Psoas muscle (tissue), 8 donors: ENCODE results near the gene PHKB. TPM values are rescaled to one million over a fixed set of nuclear protein-coding genes. Genes with fewer than 3 reads are reported as not detected.

Source experiments
- ATAC-seq, 4 donors: fragments of 200-7000 bp; cut with Tn5 transposase; one replicate each; pipeline ENCODE4 v1.9.1; 2020; ENCODE audit warnings: moderate library complexity in 3 of 4, mild to moderate bottlenecking in 2 of 4
- DNase-seq, 2 donors: peaks; one replicate each; pipeline ENCODE4 v3.0.0-alpha.2; 2020
- H3K27ac ChIP-seq: fragments of 200-600 bp; one replicate; pipeline ENCODE4 v1.8.0; 2022
- H3K27me3 ChIP-seq, 3 donors: fragments of 200-600 bp in 1 of 3; one replicate each; pipeline versions ENCODE4 v1.6.1 to v1.8.0; 2013 to 2022; ENCODE audit warnings: low read length in 2 of 3, mild to moderate bottlenecking in 2 of 3, moderate library complexity in 1 of 3; ENCODE audit not compliant: insufficient read depth in 3 of 3
- H3K36me3 ChIP-seq, 2 donors: fragments of 200-600 bp in 1 of 2; one replicate each; pipeline versions ENCODE4 v1.6.1 to v1.8.0; 2013 to 2022; ENCODE audit warnings: low read depth in 1 of 2, mild to moderate bottlenecking in 1 of 2, moderate library complexity in 1 of 2; ENCODE audit not compliant: insufficient read depth in 1 of 2
- H3K4me1 ChIP-seq: fragments of 200-600 bp; one replicate; pipeline ENCODE4 v1.8.0; 2022
- H3K4me3 ChIP-seq: fragments of 200-600 bp; one replicate; pipeline ENCODE4 v1.8.0; 2022; ENCODE audit warnings: mild to moderate bottlenecking
- H3K9me3 ChIP-seq: fragments of 200-600 bp; one replicate; pipeline ENCODE4 v1.8.0; 2022
- WGBS, 3 donors: extraction: QIAGEN DNeasy Blood & Tissue Kit; methylation state at CpG; one replicate each; pipeline versions ENCODE4 v1.1.6 to v1.1.7; 2013; 5-methylcytosine and 5-hydroxymethylcytosine counted together
- intact Hi-C, 2 donors: fragments of 100-400 bp; cut with DNase I; formaldehyde crosslinking; loops; one replicate each; pipeline versions ENCODE4 v1.11.0 to v1.14.2; 2022
- polyA plus RNA-seq, 3 donors: library from polyadenylated mRNA; stranded (reverse); fragments of 200-250 nt; gene quantifications; one replicate each; pipeline ENCODE4 v1.2.3, GENCODE V29; 2013
- total RNA-seq, 4 donors: library from RNA; stranded (reverse); fragmentation: NEBNext Ultra II Directional in 2 of 4; extraction: Animal tissue kit (Norgen Biotek cat#: 25700) in 2 of 4; gene quantifications; one replicate each; pipeline versions ENCODE4 v1.2.1 to v1.2.4, GENCODE V29; 2021 to 2023
- TF ChIP-seq, protein P1 (sequence below): fragments of 200-600 bp; IDR thresholded peaks from one replicate; pipeline ENCODE4 v1.8.0; 2022; ENCODE audit warnings: antibody characterized with exemption
- donor health status: healthy with polysubstance abuse.
- donor health status: DM: no; HTN: no; CAD: no; lungs with moderate emphysema.
- donor health status: Bipolar disorder and iron deficiency.
- donor health status: healthy.
- donor health status: DM: yes; HTN: yes; CAD: no.
- donor health status: DM: no; HTN: no; CAD: no.
- donor health status: DM: no; HTN: no; CAD: no.
- donor health status: DM: yes; HTN: yes; CAD: no.

Gene PHKB
- total and polyA plus RNA-seq, 7 donors: 18.8 to 87.7 (median 71.0) TPM

DNA sequence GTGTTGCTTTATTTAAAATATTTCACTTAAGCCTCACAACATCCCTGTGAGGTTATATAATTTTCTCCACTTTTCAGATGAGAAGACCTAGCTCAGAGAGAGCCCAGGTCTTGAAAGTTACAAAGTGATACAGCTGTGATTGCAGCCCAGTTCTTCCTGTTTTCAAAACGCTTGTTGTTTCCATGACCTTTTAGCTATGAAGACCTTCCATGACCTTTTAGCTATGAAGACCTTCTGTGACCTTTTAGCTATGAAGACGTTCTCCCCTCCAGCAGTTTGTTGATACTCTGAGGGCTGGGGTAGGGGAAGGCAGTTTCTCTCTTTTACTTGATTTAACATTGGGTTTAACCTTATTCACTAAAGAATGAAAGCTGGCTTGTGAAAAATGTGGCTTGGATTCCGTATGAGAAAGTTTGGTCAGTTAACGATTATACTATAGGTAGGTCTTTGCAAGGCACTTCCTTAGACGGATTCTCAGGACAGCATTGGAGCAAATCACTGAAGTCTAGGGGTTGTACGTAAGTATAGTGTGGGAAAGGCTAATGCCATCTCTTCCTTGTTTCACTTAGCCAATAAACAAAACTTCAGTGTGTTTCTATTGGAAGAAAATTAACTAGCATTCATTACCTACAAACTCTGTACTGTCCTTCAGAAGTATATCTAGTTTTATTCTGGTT, 20.7 kb downstream of the PHKB start:
- Histone ChIP-seq H3K4me1 (peaks cover 14% of the 10 kb centered on the region), H3K4me3 (no peak overlapping the region), H3K27me3 (no peaks in the 10 kb centered on the region), H3K27ac (no peak overlapping the region), H3K9me3 (no peaks in the 10 kb centered on the region), H3K36me3 (no peaks in the 10 kb centered on the region)
- ATAC-seq (no peak), DNase-seq (no peak)
- WGBS, 3 donors: 63 to 69% (median 66%) methylated on average over 6 of the region's 6 CpGs
- intact Hi-C loops: no loop called here
- TF ChIP-seq, protein P1, sequence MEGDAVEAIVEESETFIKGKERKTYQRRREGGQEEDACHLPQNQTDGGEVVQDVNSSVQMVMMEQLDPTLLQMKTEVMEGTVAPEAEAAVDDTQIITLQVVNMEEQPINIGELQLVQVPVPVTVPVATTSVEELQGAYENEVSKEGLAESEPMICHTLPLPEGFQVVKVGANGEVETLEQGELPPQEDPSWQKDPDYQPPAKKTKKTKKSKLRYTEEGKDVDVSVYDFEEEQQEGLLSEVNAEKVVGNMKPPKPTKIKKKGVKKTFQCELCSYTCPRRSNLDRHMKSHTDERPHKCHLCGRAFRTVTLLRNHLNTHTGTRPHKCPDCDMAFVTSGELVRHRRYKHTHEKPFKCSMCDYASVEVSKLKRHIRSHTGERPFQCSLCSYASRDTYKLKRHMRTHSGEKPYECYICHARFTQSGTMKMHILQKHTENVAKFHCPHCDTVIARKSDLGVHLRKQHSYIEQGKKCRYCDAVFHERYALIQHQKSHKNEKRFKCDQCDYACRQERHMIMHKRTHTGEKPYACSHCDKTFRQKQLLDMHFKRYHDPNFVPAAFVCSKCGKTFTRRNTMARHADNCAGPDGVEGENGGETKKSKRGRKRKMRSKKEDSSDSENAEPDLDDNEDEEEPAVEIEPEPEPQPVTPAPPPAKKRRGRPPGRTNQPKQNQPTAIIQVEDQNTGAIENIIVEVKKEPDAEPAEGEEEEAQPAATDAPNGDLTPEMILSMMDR: no peak

DNA sequence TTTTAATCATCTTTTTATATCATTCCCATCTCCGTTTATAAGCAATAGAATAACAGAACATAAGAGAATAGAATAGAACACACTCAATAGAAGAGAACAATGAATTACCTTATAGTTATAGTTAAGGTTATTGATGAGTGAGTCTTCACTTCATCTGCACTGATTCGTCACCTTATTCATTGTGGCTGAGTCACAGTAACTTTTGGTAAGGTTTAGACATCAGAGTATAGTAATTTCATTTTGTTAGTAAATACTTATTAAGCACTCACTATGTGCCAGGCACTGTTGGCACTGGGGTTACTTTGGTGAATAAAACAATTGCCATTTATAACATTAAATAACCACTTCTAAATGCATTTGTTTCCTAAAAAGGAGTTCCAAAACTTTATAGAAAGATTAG, 22.5 kb downstream of the PHKB start:
- 70 to 96% (median 88%) methylated on average over 2 of the region's 2 CpGs for WGBS, 3 donors
- H3K36me3 ChIP-seq: no peaks in the 10 kb centered on the region
- ATAC-seq (no peak), DNase-seq (no peak)
- no peaks in the 10 kb centered on the region for H3K27me3 ChIP-seq
- no peak overlapping the region for H3K27ac ChIP-seq
- H3K4me1 ChIP-seq: peaks cover 5% of the 10 kb centered on the region
- intact Hi-C loops: no loop called here
- peaks cover 6% of the 10 kb centered on the region for H3K9me3 ChIP-seq
- no peak overlapping the region for H3K4me3 ChIP-seq
- TF ChIP-seq, protein P1: no peak

DNA sequence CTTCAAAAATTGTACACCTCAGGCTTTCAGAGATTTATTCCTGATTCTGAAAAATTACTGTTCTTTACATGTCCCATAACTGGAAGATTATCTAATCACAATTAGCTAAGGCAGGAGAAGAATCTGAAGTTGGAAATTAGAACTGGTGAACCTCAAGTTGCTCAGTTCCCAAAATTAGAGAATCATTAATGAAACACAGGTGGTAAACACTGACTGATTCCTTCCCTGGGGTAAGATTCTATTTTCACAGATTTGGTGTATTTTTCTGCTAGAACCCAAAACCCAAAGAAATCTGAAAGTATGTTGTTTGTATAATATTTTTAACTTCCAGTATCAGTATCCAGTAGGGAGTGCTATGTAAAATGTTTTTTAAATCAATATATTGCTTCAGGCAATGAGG, 25.7 kb downstream of the PHKB start:
- TF ChIP-seq, protein P1: no peak
- intact Hi-C loops: no loop called here

DNA sequence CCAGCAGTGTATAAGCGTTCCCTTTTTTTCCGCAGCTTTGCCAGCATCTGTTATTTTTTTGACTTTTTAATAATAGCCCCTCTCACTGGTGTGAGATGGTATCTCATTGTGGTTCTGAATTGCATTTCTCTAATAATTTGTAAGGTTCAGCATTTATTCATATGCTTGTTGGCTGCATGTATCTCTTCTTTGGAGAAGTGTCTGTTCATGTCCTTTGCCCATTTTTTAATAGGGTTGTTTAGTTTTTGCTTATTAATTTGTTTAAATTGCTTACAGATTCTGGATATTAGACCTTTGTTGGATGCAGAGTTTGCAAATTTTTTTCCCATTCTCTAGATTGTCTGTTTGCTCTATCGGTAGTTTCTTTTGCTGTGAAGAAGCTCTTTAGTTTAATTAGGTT, 26.9 kb downstream of the PHKB start:
- 86 to 98% (median 95%) methylated on average over 3 of the region's 3 CpGs for WGBS, 3 donors
- Histone ChIP-seq H3K4me3 (no peak overlapping the region), H3K27me3 (no peaks in the 10 kb centered on the region), H3K9me3 (peaks cover 26% of the 10 kb centered on the region), H3K4me1 (peaks cover 10% of the 10 kb centered on the region), H3K36me3 (no peaks in the 10 kb centered on the region), H3K27ac (no peak overlapping the region)
- ATAC-seq (no peak), DNase-seq (no peak)
- TF ChIP-seq, protein P1: no peak
- intact Hi-C loops: no loop called here

More for the DNA sequence above, 25.7 kb downstream of the PHKB start:
- no peak for DNase-seq
- Histone ChIP-seq H3K9me3 (peaks cover 26% of the 10 kb centered on the region), H3K27me3 (no peaks in the 10 kb centered on the region), H3K4me1 (peaks cover 3% of the 10 kb centered on the region), H3K36me3 (no peaks in the 10 kb centered on the region), H3K4me3 (no peak overlapping the region), H3K27ac (no peak overlapping the region)
- no peak for ATAC-seq

DNA sequence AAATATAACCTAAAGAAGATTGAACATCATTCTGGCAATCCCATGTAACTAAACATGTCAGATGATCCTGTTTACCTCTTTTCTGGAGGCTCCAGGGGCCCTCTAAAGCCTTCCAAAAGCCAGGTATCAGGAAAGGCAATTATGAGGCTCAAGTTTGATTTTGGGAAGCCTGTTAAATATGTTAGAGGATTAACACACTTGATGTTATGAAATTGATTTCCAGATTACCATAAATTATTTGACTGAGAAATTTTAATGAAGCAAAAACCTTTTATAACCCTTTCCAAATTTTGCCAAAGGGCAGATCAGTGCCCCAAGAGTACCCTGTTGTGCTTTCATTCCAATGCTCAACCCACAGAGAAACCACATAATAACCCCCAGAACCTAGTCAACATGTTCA, 29.3 kb downstream of the PHKB start:
- Histone ChIP-seq H3K36me3 (no peaks in the 10 kb centered on the region), H3K4me1 (peaks cover 28% of the 10 kb centered on the region), H3K4me3 (no peak overlapping the region), H3K9me3 (peaks cover 26% of the 10 kb centered on the region), H3K27ac (no peak overlapping the region), H3K27me3 (no peaks in the 10 kb centered on the region)
- ATAC-seq (no peak), DNase-seq (no peak)
- TF ChIP-seq, protein P1: no peak
- intact Hi-C loops: no loop called here
